ENCODE data around the gene LRRC2. TPM values are rescaled to one million over a fixed set of nuclear protein-coding genes. Genes with fewer than 3 reads are reported as not detected.

Gene LRRC2
- total RNA-seq, 1 experiment from 2014 or later = 0.26 TPM

DNA sequence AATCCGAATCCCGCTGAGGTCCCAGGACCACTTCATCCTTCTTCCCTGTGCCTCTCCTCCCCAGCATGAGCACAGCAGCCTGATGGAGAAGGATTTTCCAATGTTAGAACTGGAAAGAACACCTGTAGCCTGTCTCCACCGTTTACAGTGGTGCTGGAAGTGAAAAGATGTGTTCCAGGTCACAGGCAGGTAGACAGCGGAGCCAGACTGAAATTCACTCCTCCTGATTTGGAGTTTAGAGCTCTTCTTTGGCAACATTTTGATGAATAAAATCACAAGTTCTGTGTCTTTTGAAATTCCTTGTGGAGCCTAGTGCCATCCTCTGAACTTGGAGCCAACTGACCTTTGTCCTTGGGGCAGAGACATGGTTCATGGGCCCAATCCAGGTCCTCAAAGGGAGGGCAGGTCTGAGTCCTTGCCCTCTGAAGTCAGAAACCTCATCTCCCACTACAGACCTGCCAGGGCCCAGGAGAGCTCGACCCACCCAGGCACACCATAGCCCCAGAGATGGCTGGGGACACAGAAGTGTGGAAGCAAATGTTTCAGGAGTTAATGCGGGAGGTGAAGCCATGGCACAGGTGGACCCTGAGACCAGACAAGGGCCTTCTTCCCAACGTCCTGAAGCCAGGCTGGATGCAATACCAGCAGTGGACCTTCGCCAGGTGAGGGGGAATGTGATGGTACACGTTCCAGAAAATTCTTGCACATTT, 68.4 kb downstream of the LRRC2 start, which contains the start of gene RTP3:
TSS of gene RTP3 (plus strand) at position 421 of the 710 bp plus-strand sequence. CDS start at position 508, 87 bp downstream.
- POLR2A ChIA-PET (ENCODE audit: unreplicated experiment) = interaction anchor here (1.1 kb wide), 1 partner anchor 37 kb away, joined by 6 read pairs; no protein-coding TSS in a partner anchor
- H3K27ac ChIP-seq (ENCODE audit: low read length) = no peak within 1 kb of the TSS
- H3K36me3 ChIP-seq (ENCODE audit: low read depth, low read length) = no peaks in the 10 kb centered on the region
- DNase-seq (no peak), ATAC-seq (no peak)
- no peaks in the 10 kb centered on the region for H3K9me3 ChIP-seq (ENCODE audit: low read length)
- CTCF ChIA-PET = no interaction called here
- H3K4me2 ChIP-seq (ENCODE audit: low read length) = no peak within 1 kb of the TSS
- H3K79me2 ChIP-seq (ENCODE audit: low read length) = no peaks in the 10 kb centered on the region
- H3K27me3 ChIP-seq (ENCODE audit: low read length) = no peaks in the 10 kb centered on the region
- no peak within 1 kb of the TSS for H3K9ac ChIP-seq (ENCODE audit: low read length)
- no peaks in the 10 kb centered on the region for H4K20me1 ChIP-seq (ENCODE audit: low read length)
- H3F3A ChIP-seq (ENCODE audit: low read length, unreplicated experiment) = no peaks in the 10 kb centered on the region
- no TSS peak for BruUV-seq (replicated peaks)
- H3K4me3 ChIP-seq (ENCODE audit: low read length) = no peak within 1 kb of the TSS
- intact Hi-C loops (cut with micrococcal nuclease) = no loop called here
- TF ChIP-seq EZH2 (IDR thresholded peaks at IDR 0.05; ENCODE audit: low read length, unreplicated experiment) (no peak), EZH2phosphoT487 (IDR thresholded peaks at IDR 0.05; ENCODE audit: borderline replicate concordance, low read length) (no peak)
- TF ChIP-seq, protein P1, sequence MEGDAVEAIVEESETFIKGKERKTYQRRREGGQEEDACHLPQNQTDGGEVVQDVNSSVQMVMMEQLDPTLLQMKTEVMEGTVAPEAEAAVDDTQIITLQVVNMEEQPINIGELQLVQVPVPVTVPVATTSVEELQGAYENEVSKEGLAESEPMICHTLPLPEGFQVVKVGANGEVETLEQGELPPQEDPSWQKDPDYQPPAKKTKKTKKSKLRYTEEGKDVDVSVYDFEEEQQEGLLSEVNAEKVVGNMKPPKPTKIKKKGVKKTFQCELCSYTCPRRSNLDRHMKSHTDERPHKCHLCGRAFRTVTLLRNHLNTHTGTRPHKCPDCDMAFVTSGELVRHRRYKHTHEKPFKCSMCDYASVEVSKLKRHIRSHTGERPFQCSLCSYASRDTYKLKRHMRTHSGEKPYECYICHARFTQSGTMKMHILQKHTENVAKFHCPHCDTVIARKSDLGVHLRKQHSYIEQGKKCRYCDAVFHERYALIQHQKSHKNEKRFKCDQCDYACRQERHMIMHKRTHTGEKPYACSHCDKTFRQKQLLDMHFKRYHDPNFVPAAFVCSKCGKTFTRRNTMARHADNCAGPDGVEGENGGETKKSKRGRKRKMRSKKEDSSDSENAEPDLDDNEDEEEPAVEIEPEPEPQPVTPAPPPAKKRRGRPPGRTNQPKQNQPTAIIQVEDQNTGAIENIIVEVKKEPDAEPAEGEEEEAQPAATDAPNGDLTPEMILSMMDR (conservative IDR thresholded peaks at IDR 0.05; ENCODE audit: low read depth, low read length) = no peak
- peaks cover 20% of the 10 kb centered on the region for H3K4me1 ChIP-seq (ENCODE audit: insufficient read depth, low read length)
- no peaks in the 10 kb centered on the region for H3K9me2 ChIP-seq (replicated peaks; ENCODE audit: low read length)
- no peak within 1 kb of the TSS for H2AFZ ChIP-seq (ENCODE audit: low read length)

DNA sequence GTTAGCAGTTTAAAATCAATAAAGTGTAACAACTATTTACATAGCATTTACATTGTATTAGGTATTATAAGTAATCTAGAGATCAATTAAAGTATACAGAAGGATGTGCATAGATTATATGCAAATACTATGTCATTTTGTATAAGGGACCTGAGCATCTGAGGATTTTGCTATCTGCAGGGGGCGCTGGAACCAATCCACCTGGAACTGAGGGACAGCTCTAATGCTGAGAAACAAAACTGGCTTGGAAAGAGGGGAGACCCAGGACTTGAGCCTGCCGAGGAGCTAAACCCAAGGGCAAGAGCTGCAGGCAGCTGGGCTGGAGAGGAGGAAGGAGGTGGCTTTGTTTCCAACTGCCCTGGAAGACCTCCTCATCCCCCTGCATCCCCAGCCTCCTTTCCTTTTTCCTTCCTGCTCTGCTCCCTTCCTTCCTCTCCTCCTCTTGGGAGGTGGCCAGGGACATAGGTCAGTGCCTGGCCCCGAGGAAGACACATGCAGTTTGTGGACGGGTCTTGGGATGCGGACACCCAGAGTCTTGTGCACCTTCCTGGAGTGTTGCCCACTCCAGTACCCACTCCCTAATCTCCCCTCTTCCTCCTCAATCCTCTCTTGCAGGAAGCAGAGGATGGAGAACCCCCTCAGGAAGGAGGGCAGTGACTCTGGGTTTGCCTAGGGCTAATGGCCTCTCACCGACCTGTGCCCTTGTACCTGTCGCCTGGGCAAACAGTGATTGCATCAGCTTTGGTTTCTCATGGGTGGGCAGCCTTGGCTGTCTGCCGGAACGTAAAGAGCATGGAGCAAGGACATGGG, 69.2 kb downstream of the LRRC2 start:
- ATAC-seq (peak; percentile 47; the same call in 1 of the 2 replicates), DNase-seq (peak; percentile 45)
- CTCF ChIA-PET = interaction anchor here (0.5 to 1.3 kb wide), 3 partner anchors 42 to 220 kb away, joined by 3 to 6 read pairs (median 4); no protein-coding TSS in a partner anchor
- Histone ChIP-seq H2AFZ (ENCODE audit: low read length) (no peak overlapping the region), H3K4me3 (ENCODE audit: low read length) (no peak overlapping the region), H3K27ac (ENCODE audit: low read length) (no peak overlapping the region), H3F3A (ENCODE audit: low read length, unreplicated experiment) (no peaks in the 10 kb centered on the region), H3K4me2 (ENCODE audit: low read length) (no peak overlapping the region), H3K9me3 (ENCODE audit: low read length) (no peaks in the 10 kb centered on the region), H3K36me3 (ENCODE audit: low read depth, low read length) (no peaks in the 10 kb centered on the region), H3K27me3 (ENCODE audit: low read length) (no peaks in the 10 kb centered on the region), H3K9ac (ENCODE audit: low read length) (no peak overlapping the region), H3K79me2 (ENCODE audit: low read length) (no peaks in the 10 kb centered on the region), H3K4me1 (ENCODE audit: insufficient read depth, low read length) (peaks cover 20% of the 10 kb centered on the region), H4K20me1 (ENCODE audit: low read length) (no peaks in the 10 kb centered on the region), H3K9me2 (replicated peaks; ENCODE audit: low read length) (no peaks in the 10 kb centered on the region)
- intact Hi-C loops (cut with micrococcal nuclease) = no loop called here
- POLR2A ChIA-PET (ENCODE audit: unreplicated experiment) = no interaction called here
- BruUV-seq (replicated peaks) = no TSS peak
- TF ChIP-seq EZH2phosphoT487 (IDR thresholded peaks at IDR 0.05; ENCODE audit: borderline replicate concordance, low read length) = no peak
- TF ChIP-seq, protein P1 (conservative IDR thresholded peaks at IDR 0.05; ENCODE audit: low read depth, low read length) = peak; percentile 61

Data from PC-3 (cell line).